Activated B cell treated with CpG ODN at 0.5 μM for 24 hours (primary cell): ENCODE results near the gene AMOTL1. TPM values are rescaled to one million over a fixed set of nuclear protein-coding genes. Genes with fewer than 3 reads are reported as not detected.

Experiments used
- ATAC-seq: fragments of 200-7000 bp; cut with Tn5 transposase; one replicate; pipeline ENCODE4 v1.10.0; 2021; ENCODE audit warnings: low read depth, mild to moderate bottlenecking, moderate library complexity
- CTCF ChIA-PET: fragments of 350-600 bp; sonication (Branson Sonifier 250); formaldehyde crosslinking; loops from one replicate; lab custom pipeline; 2021; ENCODE audit warnings: antibody characterized with exemption; lab: Charles Lee
- POLR2A ChIA-PET: fragments of 350-600 bp; sonication (Branson Sonifier 250); formaldehyde crosslinking; loops from one replicate; lab custom pipeline; 2021; ENCODE audit warnings: antibody characterized with exemption; lab: Charles Lee
- DNase-seq: peaks from one replicate; pipeline ENCODE4 v3.0.0; 2022
- H3K27ac Mint-ChIP-seq: one replicate; pipeline ENCODE4 v1.8.0; 2020; ENCODE audit warnings: mixed read lengths
- H3K27me3 Mint-ChIP-seq: one replicate; pipeline ENCODE4 v1.8.0; 2021; ENCODE audit warnings: mixed read lengths
- H3K36me3 Mint-ChIP-seq: one replicate; pipeline ENCODE4 v1.8.0; 2021; ENCODE audit warnings: low read depth, mixed read lengths
- H3K4me1 Mint-ChIP-seq: one replicate; pipeline ENCODE4 v1.8.0; 2021; ENCODE audit warnings: mixed read lengths
- H3K4me3 Mint-ChIP-seq: one replicate; pipeline ENCODE4 v1.8.0; 2020; ENCODE audit warnings: mild to moderate bottlenecking, mixed read lengths
- H3K9me3 Mint-ChIP-seq: one replicate; pipeline ENCODE4 v1.8.0; 2020; ENCODE audit warnings: mixed read lengths
- intact Hi-C: fragments of 100-400 bp; cut with micrococcal nuclease; formaldehyde crosslinking; loops from one replicate; pipeline ENCODE4 v1.15.1; 2024
- total RNA-seq: library from RNA; stranded (reverse); gene quantifications from 2 replicates; pipeline ENCODE4 v1.2.3, GENCODE V29; 2022
- TF ChIP-seq, protein P1 (sequence below): fragments of 200-600 bp; IDR thresholded peaks from one replicate; pipeline ENCODE4 v1.8.0; 2022; ENCODE audit warnings: antibody characterized with exemption, mild to moderate bottlenecking

Gene AMOTL1
- total RNA-seq, 1 donor from 2014 or later = 1.0 TPM

DNA sequence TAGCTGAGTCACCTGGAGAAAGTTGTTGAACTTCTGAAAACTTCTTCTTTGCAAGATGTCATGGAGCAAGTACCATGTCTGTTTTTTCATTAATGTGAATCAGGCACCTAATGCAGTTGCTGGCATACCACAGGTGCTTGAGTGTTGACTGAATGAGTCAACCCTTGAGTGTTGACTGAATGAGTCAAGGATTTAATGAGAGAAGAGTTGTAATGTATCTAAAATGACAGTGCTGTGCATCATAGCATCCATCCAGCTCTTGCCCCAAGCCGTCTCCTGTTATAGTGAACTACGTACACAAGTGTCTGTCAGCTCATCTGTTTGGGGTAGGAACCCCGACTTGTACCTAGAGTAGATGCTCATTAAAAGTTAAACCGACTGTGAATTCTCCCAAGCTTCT is 112.1 kb downstream of the AMOTL1 start:
- peaks cover 16% of the 10 kb centered on the region for H3K4me1 Mint-ChIP-seq
- no peak overlapping the region for H3K27ac Mint-ChIP-seq
- intact Hi-C loops = no loop called here
- ChIA-PET CTCF (no interaction called here), POLR2A (no interaction called here)
- TF ChIP-seq, protein P1, sequence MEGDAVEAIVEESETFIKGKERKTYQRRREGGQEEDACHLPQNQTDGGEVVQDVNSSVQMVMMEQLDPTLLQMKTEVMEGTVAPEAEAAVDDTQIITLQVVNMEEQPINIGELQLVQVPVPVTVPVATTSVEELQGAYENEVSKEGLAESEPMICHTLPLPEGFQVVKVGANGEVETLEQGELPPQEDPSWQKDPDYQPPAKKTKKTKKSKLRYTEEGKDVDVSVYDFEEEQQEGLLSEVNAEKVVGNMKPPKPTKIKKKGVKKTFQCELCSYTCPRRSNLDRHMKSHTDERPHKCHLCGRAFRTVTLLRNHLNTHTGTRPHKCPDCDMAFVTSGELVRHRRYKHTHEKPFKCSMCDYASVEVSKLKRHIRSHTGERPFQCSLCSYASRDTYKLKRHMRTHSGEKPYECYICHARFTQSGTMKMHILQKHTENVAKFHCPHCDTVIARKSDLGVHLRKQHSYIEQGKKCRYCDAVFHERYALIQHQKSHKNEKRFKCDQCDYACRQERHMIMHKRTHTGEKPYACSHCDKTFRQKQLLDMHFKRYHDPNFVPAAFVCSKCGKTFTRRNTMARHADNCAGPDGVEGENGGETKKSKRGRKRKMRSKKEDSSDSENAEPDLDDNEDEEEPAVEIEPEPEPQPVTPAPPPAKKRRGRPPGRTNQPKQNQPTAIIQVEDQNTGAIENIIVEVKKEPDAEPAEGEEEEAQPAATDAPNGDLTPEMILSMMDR = no peak
- ATAC-seq = no peak
- DNase-seq = no peak
- no peaks in the 10 kb centered on the region for H3K9me3 Mint-ChIP-seq
- no peak overlapping the region for H3K4me3 Mint-ChIP-seq
- H3K27me3 Mint-ChIP-seq = no peaks in the 10 kb centered on the region
- no peaks in the 10 kb centered on the region for H3K36me3 Mint-ChIP-seq

DNA sequence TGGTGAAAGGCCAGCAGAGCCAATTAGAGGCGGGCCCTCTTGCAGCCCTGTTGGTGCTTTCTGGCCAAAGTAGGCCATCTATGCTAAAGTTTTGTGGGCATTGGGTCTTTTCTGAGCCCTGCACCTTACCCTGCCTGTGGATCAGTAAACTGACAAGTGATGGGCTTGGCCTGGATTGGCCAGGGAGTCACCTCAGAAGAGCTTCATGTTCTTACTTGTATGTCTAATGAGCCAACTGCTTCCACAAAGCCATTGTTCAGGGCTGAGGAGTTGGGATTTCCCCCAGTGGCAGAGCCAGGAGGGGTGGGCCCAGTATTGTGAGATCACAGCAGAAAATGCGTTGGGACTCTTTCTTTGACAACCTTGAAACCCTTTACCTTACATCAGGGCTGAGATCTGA is 114.8 kb downstream of the AMOTL1 start:
- TF ChIP-seq, protein P1 = no peak
- no peaks in the 10 kb centered on the region for H3K9me3 Mint-ChIP-seq
- H3K4me1 Mint-ChIP-seq = peaks cover 4% of the 10 kb centered on the region
- DNase-seq (no peak), ATAC-seq (no peak)
- CTCF ChIA-PET = no interaction called here
- H3K36me3 Mint-ChIP-seq = no peaks in the 10 kb centered on the region
- POLR2A ChIA-PET = no interaction called here
- no peak overlapping the region for H3K4me3 Mint-ChIP-seq
- H3K27me3 Mint-ChIP-seq = no peaks in the 10 kb centered on the region
- intact Hi-C loops = no loop called here
- no peak overlapping the region for H3K27ac Mint-ChIP-seq

DNA sequence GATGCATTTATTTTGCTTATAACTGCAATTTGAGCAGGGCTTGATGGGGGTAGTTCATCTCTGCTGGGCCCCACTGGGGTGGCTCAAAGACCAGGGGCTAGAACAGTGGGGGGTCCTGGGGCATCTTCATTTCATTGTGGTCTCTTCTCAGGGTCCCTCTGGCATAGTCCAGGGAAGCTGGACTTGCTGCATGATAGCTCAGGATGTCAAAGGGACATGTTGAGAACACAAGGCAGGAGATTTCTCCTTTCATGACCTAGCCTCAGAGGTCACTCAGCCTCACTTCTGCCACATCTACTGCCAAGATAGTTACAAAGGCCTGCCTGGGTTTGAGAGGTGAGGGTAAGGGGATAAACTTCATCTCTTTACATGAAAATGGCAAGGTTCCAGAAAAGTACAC is 115.7 kb downstream of the AMOTL1 start:
- TF ChIP-seq, protein P1 = no peak
- H3K4me1 Mint-ChIP-seq = peaks cover 4% of the 10 kb centered on the region
- H3K27me3 Mint-ChIP-seq = no peaks in the 10 kb centered on the region
- DNase-seq = no peak
- intact Hi-C loops = no loop called here
- ChIA-PET POLR2A (no interaction called here), CTCF (no interaction called here)
- peaks cover 5% of the 10 kb centered on the region for H3K9me3 Mint-ChIP-seq
- H3K27ac Mint-ChIP-seq = no peak overlapping the region
- no peaks in the 10 kb centered on the region for H3K36me3 Mint-ChIP-seq
- no peak overlapping the region for H3K4me3 Mint-ChIP-seq
- no peak for ATAC-seq

DNA sequence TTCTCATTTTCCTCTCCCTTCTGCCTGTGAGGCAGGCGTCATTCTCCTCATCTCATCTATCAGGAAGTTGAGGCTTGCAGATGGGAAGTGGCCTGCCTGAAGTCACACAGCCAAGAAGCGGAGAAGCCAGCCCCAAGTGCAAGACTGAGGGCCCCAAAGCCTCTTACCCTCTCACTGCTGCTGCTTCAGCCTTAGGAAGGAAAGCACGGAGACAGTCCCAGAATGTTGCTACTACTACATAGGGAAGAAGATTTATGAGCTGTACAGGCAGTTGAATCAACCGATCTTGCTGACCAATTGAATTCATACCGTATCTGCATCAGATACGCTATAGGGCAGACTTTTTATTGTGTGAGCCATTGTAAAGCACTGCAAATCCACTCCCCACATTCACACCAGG is 116.2 kb downstream of the AMOTL1 start:
- intact Hi-C loops = no loop called here
- Mint-ChIP-seq H3K4me3 (no peak overlapping the region), H3K36me3 (no peaks in the 10 kb centered on the region), H3K4me1 (peaks cover 4% of the 10 kb centered on the region), H3K9me3 (peaks cover 6% of the 10 kb centered on the region), H3K27me3 (no peaks in the 10 kb centered on the region), H3K27ac (no peak overlapping the region)
- ChIA-PET CTCF (no interaction called here), POLR2A (no interaction called here)
- no peak for ATAC-seq
- TF ChIP-seq, protein P1 = no peak
- DNase-seq = no peak

DNA sequence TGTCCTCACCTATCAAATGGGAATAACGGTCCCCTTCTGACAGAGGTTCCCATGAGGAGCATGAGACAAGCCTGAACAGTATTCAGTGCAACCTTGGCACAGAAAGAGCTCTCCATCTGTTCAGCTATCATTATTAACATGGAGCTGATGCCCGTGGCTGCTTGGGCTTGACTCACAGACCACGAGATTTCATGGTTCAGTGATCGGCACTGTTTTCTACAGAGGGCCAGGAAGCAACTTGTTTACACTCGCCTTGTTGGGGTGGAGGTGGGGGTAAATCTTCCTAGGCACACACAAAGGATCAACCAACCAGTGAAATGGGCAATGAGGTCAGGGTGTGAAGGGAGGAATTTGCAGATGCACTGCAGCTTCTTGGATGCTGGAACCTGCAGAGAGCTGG is 117.0 kb downstream of the AMOTL1 start:
- ChIA-PET CTCF (no interaction called here), POLR2A (no interaction called here)
- no peaks in the 10 kb centered on the region for H3K36me3 Mint-ChIP-seq
- H3K4me1 Mint-ChIP-seq = peaks cover 4% of the 10 kb centered on the region
- no peak for DNase-seq
- intact Hi-C loops = no loop called here
- no peaks in the 10 kb centered on the region for H3K27me3 Mint-ChIP-seq
- H3K9me3 Mint-ChIP-seq = peaks cover 6% of the 10 kb centered on the region
- no peak overlapping the region for H3K27ac Mint-ChIP-seq
- ATAC-seq = no peak
- TF ChIP-seq, protein P1 = no peak
- H3K4me3 Mint-ChIP-seq = no peak overlapping the region
